GM12878 (cell line): ENCODE results near the gene SUOX. TPM values are rescaled to one million over a fixed set of nuclear protein-coding genes. Genes with fewer than 3 reads are reported as not detected.

Experiments
- ATAC-seq: fragments of 200-7000 bp; cut with Tn5 transposase; 3 replicates; pipeline ENCODE4 v1.9.1; 2020; ENCODE audit warnings: mild to moderate bottlenecking, moderate library complexity
- BruUV-seq: library from RNA; stranded (reverse); fragments of 400-500 nt; replicated peaks from 2 replicates; lab custom pipeline; 2021; lab: Mats Ljungman, UMichigan
- CTCF ChIA-PET: fragments of 300-600 bp; sonication (Branson Sonifier 250); formaldehyde crosslinking; extraction: SDS; loops from one replicate; lab custom pipeline; 2021; ENCODE audit warnings: inconsistent platforms; lab: Yijun Ruan, JAX
- POLR2A ChIA-PET: fragments of 350-600 bp; formaldehyde crosslinking; extraction: SDS; loops from one replicate; lab custom pipeline; 2021; ENCODE audit warnings: inconsistent platforms; lab: Charles Lee
- RAD21 ChIA-PET: fragments of 300-600 bp; sonication (Branson Sonifier 250); formaldehyde crosslinking; loops from one replicate; lab custom pipeline; 2023; ENCODE audit warnings: antibody characterized with exemption; ENCODE audit not compliant: unreplicated experiment; lab: Charles Lee
- SMC1A ChIA-PET: fragments of 300-600 bp; sonication (Branson Sonifier 250); formaldehyde crosslinking; loops from one replicate; lab custom pipeline; 2023; ENCODE audit not compliant: unreplicated experiment, uncharacterized antibody; lab: Charles Lee
- DNase-seq: peaks from one replicate; pipeline ENCODE4 v3.0.0-alpha.2; 2011; ENCODE audit warnings: low read depth, low spot score
- FAIRE-seq: peaks from 3 replicates; lab custom pipeline; 2011; peaks lifted over from hg19 to GRCh38; lab: Jason Lieb, UNC
- H2AFZ ChIP-seq: 2 replicates; pipeline ENCODE4 v1.6.0; 2011; ENCODE audit warnings: low read depth, low read length, control low read depth; ENCODE audit not compliant: control insufficient read depth
- H3K27ac ChIP-seq: 2 replicates; pipeline ENCODE4 v1.5.1; 2011; ENCODE audit warnings: control low read depth; ENCODE audit not compliant: control insufficient read depth, insufficient read depth
- H3K27me3 ChIP-seq, 2 experiments: replicated peaks in 1 of 2; 2 replicates each; pipeline versions ENCODE4 v1.6.0 to v1.6.1; 2011; ENCODE audit warnings: low read length in 1 of 2; ENCODE audit not compliant: control insufficient read depth in 2 of 2, insufficient read depth in 2 of 2
- H3K36me3 ChIP-seq, 2 experiments: 2 replicates each; pipeline ENCODE4 v1.5.1; 2011; ENCODE audit warnings: low read length in 1 of 2; ENCODE audit not compliant: control insufficient read depth in 2 of 2, insufficient read depth in 2 of 2
- H3K4me1 ChIP-seq: 2 replicates; pipeline ENCODE4 v1.6.1; 2011; ENCODE audit warnings: mild to moderate bottlenecking, low read length, moderate library complexity, mixed read lengths; ENCODE audit not compliant: control insufficient read depth, insufficient read depth
- H3K4me2 ChIP-seq: 2 replicates; pipeline ENCODE4 v1.6.0; 2011; ENCODE audit warnings: control low read depth; ENCODE audit not compliant: control insufficient read depth, insufficient read depth
- H3K4me3 ChIP-seq: fragments of 200-600 bp; sonication (generic); 2 replicates; pipeline ENCODE4 v1.5.1; 2016
- H3K79me2 ChIP-seq: 2 replicates; pipeline ENCODE4 v1.6.0; 2011; ENCODE audit warnings: low read length; ENCODE audit not compliant: control insufficient read depth, insufficient read depth
- H3K9ac ChIP-seq: 2 replicates; pipeline ENCODE4 v1.8.0; 2011; ENCODE audit warnings: low read length, control low read depth, mixed read lengths; ENCODE audit not compliant: control insufficient read depth, insufficient read depth
- H3K9me3 ChIP-seq: replicated peaks from 3 replicates; pipeline ENCODE4 v1.5.1; 2011; ENCODE audit warnings: mild to moderate bottlenecking, low read length; ENCODE audit not compliant: control insufficient read depth, insufficient read depth
- H4K20me1 ChIP-seq: 2 replicates; pipeline ENCODE4 v1.6.0; 2011; ENCODE audit not compliant: control insufficient read depth, insufficient read depth
- BMI1 ChIP-seq: fragments of 450-650 bp; IDR thresholded peaks from 2 replicates; pipeline ENCODE4 v1.6.1; 2016; ENCODE audit warnings: mild to moderate bottlenecking, moderate library complexity, borderline replicate concordance
- FOS ChIP-seq: IDR thresholded peaks from 3 replicates; pipeline ENCODE4 v1.6.1; 2011; ENCODE audit warnings: borderline replicate concordance; ENCODE audit not compliant: insufficient read length; ENCODE audit errors: extremely low read depth
- HDAC6 ChIP-seq: fragments of 200-600 bp; sonication (generic); IDR thresholded peaks from one replicate; pipeline ENCODE4 v1.8.0; 2017; ENCODE audit warnings: antibody characterized with exemption; ENCODE audit not compliant: unreplicated experiment
- PKNOX1 ChIP-seq: fragments of 450-650 bp; IDR thresholded peaks from 2 replicates; pipeline ENCODE4 v1.6.1; 2016; ENCODE audit warnings: mild to moderate bottlenecking
- YY1 ChIP-seq: IDR thresholded peaks from 2 replicates; pipeline ENCODE4 v1.6.1; 2011; ENCODE audit warnings: low read depth, mild to moderate bottlenecking, low read length
- WGBS: methylation state at CpG from one replicate; pipeline ENCODE4 v1.1.6; 2016; ENCODE audit warnings: low lambda C conversion rate; ENCODE audit not compliant: insufficient replicate concordance, insufficient coverage; ENCODE audit errors: missing lambda C conversion rate; 5-methylcytosine and 5-hydroxymethylcytosine counted together
- in situ Hi-C: fragments of 300-500 bp; cut with MboI; formaldehyde crosslinking; loops from 9 replicates; pipeline ENCODE4 v1.14.3; 2018; ENCODE audit warnings: mixed read lengths
- intact Hi-C: fragments of 100-400 bp; cut with micrococcal nuclease; formaldehyde crosslinking; loops from one replicate; pipeline ENCODE4 v1.14.2; 2022; ENCODE audit not compliant: unreplicated experiment
- polyA plus RNA-seq, 11 experiments: library from polyadenylated mRNA; depleted of rRNA in 4 of 11; unstranded in 6 of 11; stranded (reverse) in 5 of 11; fragments of >200 nt; fragmentation: Nextera tagmentation in 4 of 11; fragmentation: Illumina TruSeq in 1 of 11; extraction: Ambion mirVana in 4 of 11; extraction: Trizol in 1 of 11; gene quantifications; 1 replicate in 1 of 11; 2 replicates in 10 of 11; pipeline versions ENCODE4 v1.2.1 to v1.2.3, GENCODE V29; 2011 to 2016; ENCODE audit warnings: inconsistent platforms in 2 of 11, missing spikeins in 2 of 11, low read depth in 1 of 11
- total RNA-seq, 4 experiments: library from RNA; depleted of rRNA in 3 of 4; stranded (reverse); fragments of >200 nt in 3 of 4; fragmentation: Illumina TruSeq in 1 of 4; extraction: Trizol in 1 of 4; gene quantifications; 2 replicates each; pipeline versions ENCODE4 v1.2.1 to v1.2.3, GENCODE V29; 2013 to 2021

The SUOX gene
- total and polyA plus RNA-seq, 10 of the 15 experiments (the other 5 are each of a cell fraction or from before 2014, with no cell fraction given) = 5.1 to 18.8 (median 13.4) TPM

- Histone ChIP-seq H3K27ac (no peak overlapping the region), H3K4me2 (no peak overlapping the region), H3K4me3 (no peak overlapping the region), H4K20me1 (no peaks in the 10 kb centered on the region), H3K36me3 (no peaks in the 10 kb centered on the region), H3K9ac (no peak overlapping the region), H3K27me3 (no peaks in the 10 kb centered on the region), H3K79me2 (peaks cover 4% of the 10 kb centered on the region), H3K9me3 (no peaks in the 10 kb centered on the region), H2AFZ (peak overlapping the region; percentile 7; the same call in 1 of the 2 replicates), H3K4me1 (peaks cover 6% of the 10 kb centered on the region)
- ATAC-seq = no peak
- POLR2A ChIA-PET = interaction anchor here (0.6 to 1.3 kb wide), 4 partner anchors 40 to 318 kb away, joined by 3 to 4 read pairs (median 3); partner anchors contain the start of genes DGKA, RPL41 and SUOX
- SMC1A ChIA-PET = interaction anchor here (1.4 to 5.0 kb wide), 2 partner anchors 41 to 298 kb away, joined by 7 to 52 read pairs; partner anchors contain the start of gene SUOX
- no peak for DNase-seq
- RAD21 ChIA-PET = interaction anchor here (0.6 to 1.5 kb wide), 5 partner anchors 40 to 299 kb away, joined by 3 to 6 read pairs (median 4); partner anchors contain the start of gene SUOX
- in situ Hi-C loops = no loop called here
- CTCF ChIA-PET = interaction anchor here (0.5 to 5.0 kb wide), 6 partner anchors 23 to 298 kb away, joined by 3 to 64 read pairs (median 4); partner anchors contain the start of gene SUOX
- BruUV-seq = no TSS peak
- WGBS = 6% methylated on average over 2 of the region's 2 CpGs
- intact Hi-C loops = no loop called here
- TF ChIP-seq BMI1 (no peak), HDAC6 (no peak), PKNOX1 (no peak), YY1 (no peak), FOS (no peak)
- FAIRE-seq = no peak
These were observed 40.1 kb downstream of the SUOX start for GRCh38 chr12:56037161-56037560.
